Adrenal gland (tissue), 12 donors: Measurements from ENCODE around the gene OPRM1. TPM values are rescaled to one million over a fixed set of nuclear protein-coding genes. Genes with fewer than 3 reads are reported as not detected.
A peak's percentile ranks its signal among the peaks of the same experiment; 100 is the strongest.

Source experiments
- DNase-seq, 7 donors: peaks; one replicate each; pipeline ENCODE4 v3.0.0-alpha.2; 2019 to 2020
- H3K27ac ChIP-seq, 5 donors: fragments of 200-600 bp; sonication (generic) in 4 of 5; 1 replicate in 3 of 5; 2 replicates in 2 of 5; pipeline versions ENCODE4 v1.5.1 to v1.8.0; 2016 to 2020; ENCODE audit warnings: mild to moderate bottlenecking in 1 of 5
- H3K27me3 ChIP-seq: fragments of 200-600 bp; 2 replicates; pipeline ENCODE4 v1.8.0; 2021
- H3K36me3 ChIP-seq, 2 donors: fragments of 200-600 bp; replicated peaks in 1 of 2; 1 replicate in 1 of 2; 2 replicates in 1 of 2; pipeline versions ENCODE4 v1.5.1 to v1.8.0; 2018 to 2022
- H3K4me1 ChIP-seq, 2 donors: fragments of 200-600 bp; replicated peaks in 1 of 2; 1 replicate in 1 of 2; 2 replicates in 1 of 2; pipeline versions ENCODE4 v1.5.1 to v1.8.0; 2018 to 2021
- H3K4me3 ChIP-seq, 4 donors: fragments of 200-600 bp; sonication (generic) in 3 of 4; one replicate each; pipeline ENCODE4 v1.5.1; 2016 to 2018
- H3K9me3 ChIP-seq, 3 donors: fragments of 200-600 bp; sonication (generic) in 1 of 3; replicated peaks in 1 of 3; 1 replicate in 2 of 3; 2 replicates in 1 of 3; pipeline versions ENCODE4 v1.5.1 to v1.8.0; 2016 to 2021
- POLR2A ChIP-seq, 2 donors: fragments of 450-650 bp; IDR thresholded peaks; one replicate each; pipeline ENCODE4 v1.6.1; 2017; ENCODE audit warnings: antibody characterized with exemption in 2 of 2, mild to moderate bottlenecking in 2 of 2, moderate library complexity in 1 of 2
- WGBS, 4 donors: extraction: QIAGEN DNeasy Blood & Tissue Kit in 2 of 4; methylation state at CpG; one replicate each; pipeline versions ENCODE4 v1.1.5 to v1.1.7; 2013 to 2017; 5-methylcytosine and 5-hydroxymethylcytosine counted together
- intact Hi-C, 2 donors: fragments of 100-400 bp; cut with DNase I; formaldehyde crosslinking; loops; one replicate each; pipeline versions ENCODE4 v1.14.1 to v1.15.0; 2022 to 2023
- polyA plus RNA-seq, 3 donors: library from polyadenylated mRNA; stranded (reverse); fragments of 200-250 nt in 2 of 3; fragments of 350-450 nt in 1 of 3; fragmentation: Illumina TruSeq in 1 of 3; extraction: RNeasy Lipid Tissue Mini Kit (QIAGEN cat#74804) in 1 of 3; gene quantifications; one replicate each; pipeline ENCODE4 v1.2.3, GENCODE V29; 2013 to 2014
- total RNA-seq, 9 donors: library from RNA; depleted of rRNA in 4 of 9; stranded (reverse); fragments of >200 nt in 4 of 9; fragments of 120-200 nt in 1 of 9; fragmentation: NEBNext Ultra II Directional in 1 of 9; extraction: Animal tissue kit (Norgen Biotek cat#: 25700) in 1 of 9; gene quantifications; one replicate each; pipeline versions ENCODE4 v1.1.0 to v1.2.4, GENCODE V29; 2013 to 2023
- TF ChIP-seq, protein P1 (sequence below), 6 experiments: fragments of 450-650 bp in 4 of 6; fragments of 200-600 bp in 2 of 6; sonication (generic) in 1 of 6; IDR thresholded peaks; 1 replicate in 5 of 6; 2 replicates in 1 of 6; pipeline versions ENCODE4 v1.5.1 to v1.8.0; 2016 to 2021; ENCODE audit warnings: antibody characterized with exemption in 6 of 6, mild to moderate bottlenecking in 2 of 6, moderate library complexity in 1 of 6
- donor health status: healthy with polysubstance abuse.
- donor health status: Bipolar disorder and iron deficiency.
- donor health status: DM: yes; HTN: yes; CAD: no.
- donor health status: DM: no; HTN: no; CAD: no.
- donor health status: DM: no; HTN: no; CAD: no.
- donor health status: DM: yes; HTN: yes; CAD: no.

The OPRM1 gene
- total and polyA plus RNA-seq, 12 donors: 0.19 to 3.5 (median 1.0) TPM; not detected in 4

DNA sequence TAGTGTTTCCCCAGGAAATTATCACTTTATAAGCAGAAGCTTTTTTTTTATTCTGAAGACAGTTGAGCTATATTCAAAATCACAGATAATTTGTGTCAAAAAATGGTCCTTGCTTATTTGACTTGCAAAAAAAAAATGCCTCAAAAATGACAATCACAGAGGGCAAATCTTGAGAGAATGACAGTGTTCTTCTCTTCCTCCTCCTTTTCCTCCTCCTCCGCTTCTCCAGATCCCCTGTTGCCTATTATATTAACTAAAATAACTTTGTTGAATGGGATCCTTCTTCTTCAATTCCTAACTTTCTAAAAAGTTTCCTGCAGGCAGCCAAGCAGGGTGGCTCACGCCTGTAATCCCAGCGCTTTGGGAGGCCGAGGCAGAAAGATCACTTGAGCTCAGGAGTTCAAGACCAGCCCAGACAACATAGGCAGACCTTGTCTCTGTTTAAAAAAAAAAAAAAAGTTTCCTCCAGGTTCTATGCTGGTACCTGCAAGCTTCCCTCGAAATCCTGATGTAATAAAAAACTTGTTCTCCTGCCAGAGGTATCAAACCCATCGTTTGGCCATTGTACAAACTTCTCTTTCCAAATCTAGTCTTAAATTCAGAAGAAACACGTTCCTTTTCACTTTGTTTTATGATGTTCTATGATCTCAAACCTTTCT, 189.0 kb downstream of the OPRM1 start:
- intact Hi-C loops: no loop called here
- H3K27ac ChIP-seq: no peak overlapping the region
- H3K27me3 ChIP-seq: no peaks in the 10 kb centered on the region
- no peaks in the 10 kb centered on the region for H3K36me3 ChIP-seq
- no peak for DNase-seq
- no peaks in the 10 kb centered on the region for H3K4me1 ChIP-seq
- H3K4me3 ChIP-seq: no peak overlapping the region
- peaks cover 0 to 7% (median 0%) of the 10 kb centered on the region in 3 donors for H3K9me3 ChIP-seq
- WGBS, 4 donors: 74 to 88% (median 81%) methylated on average over 7 of the region's 7 CpGs
- TF ChIP-seq, protein P1, sequence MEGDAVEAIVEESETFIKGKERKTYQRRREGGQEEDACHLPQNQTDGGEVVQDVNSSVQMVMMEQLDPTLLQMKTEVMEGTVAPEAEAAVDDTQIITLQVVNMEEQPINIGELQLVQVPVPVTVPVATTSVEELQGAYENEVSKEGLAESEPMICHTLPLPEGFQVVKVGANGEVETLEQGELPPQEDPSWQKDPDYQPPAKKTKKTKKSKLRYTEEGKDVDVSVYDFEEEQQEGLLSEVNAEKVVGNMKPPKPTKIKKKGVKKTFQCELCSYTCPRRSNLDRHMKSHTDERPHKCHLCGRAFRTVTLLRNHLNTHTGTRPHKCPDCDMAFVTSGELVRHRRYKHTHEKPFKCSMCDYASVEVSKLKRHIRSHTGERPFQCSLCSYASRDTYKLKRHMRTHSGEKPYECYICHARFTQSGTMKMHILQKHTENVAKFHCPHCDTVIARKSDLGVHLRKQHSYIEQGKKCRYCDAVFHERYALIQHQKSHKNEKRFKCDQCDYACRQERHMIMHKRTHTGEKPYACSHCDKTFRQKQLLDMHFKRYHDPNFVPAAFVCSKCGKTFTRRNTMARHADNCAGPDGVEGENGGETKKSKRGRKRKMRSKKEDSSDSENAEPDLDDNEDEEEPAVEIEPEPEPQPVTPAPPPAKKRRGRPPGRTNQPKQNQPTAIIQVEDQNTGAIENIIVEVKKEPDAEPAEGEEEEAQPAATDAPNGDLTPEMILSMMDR (IDR thresholded peaks at IDR 0.05): no peak
- TF ChIP-seq POLR2A (IDR thresholded peaks at IDR 0.05): no peak

DNA sequence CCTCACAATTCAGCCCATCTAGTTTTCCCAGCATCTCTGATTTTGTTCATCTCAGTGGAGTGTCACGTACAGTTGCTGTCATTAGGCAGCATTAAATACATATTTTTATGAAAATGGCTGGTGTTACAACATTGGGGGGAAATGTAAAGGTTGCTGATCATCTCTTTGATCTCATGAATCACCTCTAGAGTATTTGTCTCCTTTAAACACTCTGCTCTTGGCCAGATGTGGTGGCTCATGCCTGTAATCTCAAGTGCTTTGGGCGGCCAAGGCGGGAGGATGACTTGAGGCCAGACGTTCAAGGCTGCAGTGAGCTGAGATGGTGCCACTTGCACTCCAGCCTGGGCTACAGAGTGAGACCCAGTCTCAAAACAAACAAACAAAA, 189.5 kb downstream of the OPRM1 start:
- Histone ChIP-seq H3K9me3 (peaks cover 0 to 7% (median 0%) of the 10 kb centered on the region in 3 donors), H3K4me1 (no peaks in the 10 kb centered on the region), H3K36me3 (no peaks in the 10 kb centered on the region), H3K4me3 (no peak overlapping the region), H3K27me3 (no peaks in the 10 kb centered on the region), H3K27ac (no peak overlapping the region)
- 74 to 84% (median 81%) methylated on average over 4 of the region's 4 CpGs for WGBS, 4 donors
- no peak for TF ChIP-seq POLR2A (IDR thresholded peaks at IDR 0.05)
- TF ChIP-seq, protein P1 (IDR thresholded peaks at IDR 0.05): no peak
- DNase-seq: no peak
- intact Hi-C loops: no loop called here

DNA sequence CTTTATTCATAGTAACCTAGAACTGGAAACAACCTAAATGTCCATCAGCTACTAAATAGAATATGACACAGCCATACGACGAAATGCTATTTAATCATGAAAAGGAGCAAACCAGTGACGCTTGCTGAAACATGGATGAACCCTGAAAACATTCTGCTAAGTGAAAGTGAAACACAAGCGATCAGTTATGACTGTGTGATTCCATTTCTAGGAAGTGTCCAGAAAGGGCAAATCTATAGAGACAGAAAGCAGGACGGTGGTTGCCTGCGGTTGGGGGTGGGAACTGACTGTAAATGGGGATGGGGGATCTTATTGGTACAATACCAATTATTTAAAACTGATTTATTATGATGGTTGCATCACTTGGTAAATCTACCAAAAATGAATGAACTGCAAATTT, 190.7 kb downstream of the OPRM1 start:
- intact Hi-C loops: no loop called here
- DNase-seq: no peak
- Histone ChIP-seq H3K36me3 (no peaks in the 10 kb centered on the region), H3K27ac (no peak overlapping the region), H3K27me3 (no peaks in the 10 kb centered on the region), H3K9me3 (peaks cover 0 to 7% (median 0%) of the 10 kb centered on the region in 3 donors), H3K4me1 (no peaks in the 10 kb centered on the region), H3K4me3 (peak overlapping the region in 1 of 4 donors; percentile 18)
- 66 to 78% (median 70%) methylated on average over 6 of the region's 6 CpGs for WGBS, 4 donors
- TF ChIP-seq, protein P1 (IDR thresholded peaks at IDR 0.05): no peak
- TF ChIP-seq POLR2A (IDR thresholded peaks at IDR 0.05): no peak

DNA sequence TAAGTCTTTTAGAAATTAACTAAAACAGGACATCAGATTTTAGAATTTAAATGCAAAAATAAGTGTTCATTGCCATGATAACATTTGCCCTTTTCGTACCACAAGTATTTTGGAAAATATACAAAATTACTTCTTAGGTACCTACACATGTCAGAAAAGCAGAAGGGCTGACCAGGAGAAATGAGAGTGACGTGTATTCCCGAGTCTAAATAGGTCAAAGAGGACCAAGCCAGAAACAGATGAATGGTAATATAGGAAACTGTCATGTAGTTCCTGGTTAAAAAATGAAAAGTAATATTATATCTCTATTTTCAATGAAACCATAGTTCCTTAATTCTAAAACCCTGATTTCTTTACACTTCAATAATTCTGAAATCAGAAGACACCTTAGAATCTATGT, 191.4 kb downstream of the OPRM1 start:
- Histone ChIP-seq H3K27me3 (no peaks in the 10 kb centered on the region), H3K4me3 (no peak overlapping the region), H3K4me1 (no peaks in the 10 kb centered on the region), H3K36me3 (no peaks in the 10 kb centered on the region), H3K9me3 (peaks cover 0 to 7% (median 0%) of the 10 kb centered on the region in 3 donors), H3K27ac (no peak overlapping the region)
- DNase-seq: no peak
- WGBS, 4 donors: 56 to 74% (median 67%) methylated on average over 3 of the region's 3 CpGs
- TF ChIP-seq POLR2A (IDR thresholded peaks at IDR 0.05): no peak
- TF ChIP-seq, protein P1 (IDR thresholded peaks at IDR 0.05): no peak
- intact Hi-C loops: no loop called here
